ENCODE results near the gene MUC12.

Gene MUC12

GRCh38 chr7:101066141-101066832, 96.9 kb downstream of the MUC12 start:
- FAIRE-seq, result no peak

- FAIRE-seq, result no peak
Measured at GRCh38 chr7:101066833-101067177, 97.4 kb downstream of the MUC12 start.

GRCh38 chr7:101068401-101068800, 99.0 kb downstream of the MUC12 start:
- FAIRE-seq, result no peak
